DMS153 treated with DMSO at 0.1 percent for 48 hours (cell line): ENCODE measurements around the gene GHRHR.

Experiments
- DNase-seq: peaks from one replicate; lab custom pipeline; 2025; ENCODE audit not compliant: unreplicated experiment; lab: John Stamatoyannopoulos, UW

The GHRHR gene

DNA sequence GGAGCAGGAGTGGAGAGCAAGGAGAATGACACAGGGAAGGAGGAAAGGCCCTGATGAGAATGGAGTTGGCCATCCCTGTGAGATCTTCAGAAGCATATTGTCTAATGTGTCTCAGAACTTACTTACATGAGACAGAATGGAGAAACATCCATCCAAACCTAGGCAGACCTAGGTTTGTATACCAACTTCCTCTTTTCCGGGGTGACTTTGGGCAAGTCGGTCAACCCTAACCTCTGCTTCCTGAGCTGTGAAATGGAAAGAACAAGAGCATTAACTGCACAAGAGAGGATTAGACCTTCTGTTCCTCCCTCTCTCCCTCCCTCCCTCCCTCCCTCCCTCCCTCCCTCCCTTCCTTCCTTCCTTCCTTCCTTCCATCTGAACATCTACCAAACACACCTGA, 4.5 kb downstream of the GHRHR start:
- no peak for DNase-seq

DNA sequence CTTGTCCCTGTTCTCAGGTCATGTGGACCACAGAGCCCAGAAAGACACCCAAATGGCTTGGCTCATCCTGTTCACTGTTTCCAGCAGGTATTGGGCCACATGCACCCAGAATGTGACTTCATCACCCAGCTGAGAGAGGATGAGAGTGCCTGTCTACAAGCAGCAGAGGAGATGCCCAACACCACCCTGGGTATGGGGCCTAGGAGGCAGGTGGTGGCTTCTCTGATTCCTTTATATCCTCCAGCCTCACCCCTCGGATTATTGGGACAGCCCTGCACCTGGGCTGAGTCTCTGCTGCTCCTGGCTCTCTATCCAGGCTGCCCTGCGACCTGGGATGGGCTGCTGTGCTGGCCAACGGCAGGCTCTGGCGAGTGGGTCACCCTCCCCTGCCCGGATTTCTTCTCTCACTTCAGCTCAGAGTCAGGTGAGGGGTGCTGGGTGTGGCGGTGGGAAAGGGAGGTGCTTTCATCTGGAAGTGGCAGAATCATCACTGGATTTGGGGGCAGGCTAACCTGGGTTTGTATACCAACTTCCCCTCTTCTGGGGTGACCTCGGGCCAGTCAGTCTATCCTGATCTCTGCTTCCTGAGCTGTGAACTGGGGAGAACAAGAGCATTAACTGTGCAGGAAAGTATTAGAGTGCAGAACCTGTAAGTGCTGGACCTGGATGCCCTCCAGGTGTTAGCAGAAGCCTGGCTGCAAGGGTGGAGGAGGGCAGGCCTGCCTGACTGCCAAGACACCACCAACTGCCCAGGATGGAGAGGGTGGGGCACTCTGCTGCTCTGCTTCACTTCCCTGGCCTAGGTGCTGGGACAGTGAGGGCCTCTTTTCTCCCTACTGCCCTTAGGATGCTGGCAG, 5.2 kb downstream of the GHRHR start:
- no peak for DNase-seq

DNA sequence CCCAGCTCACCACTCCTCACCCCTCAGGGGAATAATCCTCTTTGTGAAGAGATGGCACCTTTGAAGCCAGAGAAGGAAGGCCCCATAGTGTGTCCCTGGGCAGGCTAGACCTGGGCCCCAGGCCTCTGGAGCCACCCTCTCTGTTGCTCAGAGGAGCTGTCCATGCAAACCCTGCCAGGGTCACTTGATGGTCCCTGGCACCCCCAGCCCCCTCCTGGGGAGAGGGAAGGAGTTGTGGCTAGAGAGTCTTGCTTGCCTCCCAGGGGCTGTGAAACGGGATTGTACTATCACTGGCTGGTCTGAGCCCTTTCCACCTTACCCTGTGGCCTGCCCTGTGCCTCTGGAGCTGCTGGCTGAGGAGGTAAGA, 5.8 kb downstream of the GHRHR start:
- DNase-seq, result no peak

DNA sequence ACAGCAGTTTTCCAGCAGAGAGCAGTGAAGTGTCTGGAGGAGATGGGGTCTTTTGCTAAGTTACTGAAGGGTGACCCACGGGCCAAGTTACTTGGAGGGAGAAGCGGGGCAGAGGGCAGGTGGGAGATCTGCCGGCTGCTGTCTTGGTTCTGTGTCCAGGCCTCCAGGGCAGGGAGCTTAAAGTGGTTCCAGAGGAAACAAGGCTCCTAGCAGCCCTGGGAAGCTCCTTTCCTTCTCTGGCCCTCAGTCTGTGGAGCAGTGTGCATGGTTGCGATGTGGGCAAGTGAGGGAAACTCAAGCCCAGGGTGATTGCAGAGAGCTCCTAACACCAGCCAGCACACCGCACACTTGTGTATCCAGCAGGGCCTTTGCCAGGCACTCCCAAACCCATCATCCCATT, 6.3 kb downstream of the GHRHR start:
- DNase-seq, result no peak

DNA sequence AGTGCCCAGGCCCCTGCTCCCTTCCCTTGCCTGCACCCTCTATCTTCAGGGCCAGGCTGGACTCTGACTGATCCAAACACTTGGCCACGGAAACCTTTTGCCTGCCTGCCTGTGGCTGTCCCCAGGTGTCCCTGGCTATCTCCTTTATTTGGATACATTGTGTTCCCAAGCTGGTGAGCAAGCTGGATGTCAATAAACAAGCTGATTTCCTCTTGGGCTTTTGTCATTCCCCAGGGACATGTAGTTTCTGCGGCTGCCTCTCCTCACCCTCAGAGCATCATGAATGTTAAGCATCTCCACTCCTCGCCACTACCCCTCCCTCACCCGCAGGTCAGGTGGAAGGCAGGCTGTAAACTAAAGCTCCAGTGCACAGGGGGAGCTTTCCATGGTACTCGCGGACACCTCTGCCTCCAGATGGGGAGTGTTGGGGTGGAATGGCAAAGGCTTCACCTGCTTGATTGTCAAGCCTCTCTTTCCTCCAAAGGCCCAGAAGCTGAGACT, 6.9 kb downstream of the GHRHR start:
- DNase-seq, result peak; percentile 93

DNA sequence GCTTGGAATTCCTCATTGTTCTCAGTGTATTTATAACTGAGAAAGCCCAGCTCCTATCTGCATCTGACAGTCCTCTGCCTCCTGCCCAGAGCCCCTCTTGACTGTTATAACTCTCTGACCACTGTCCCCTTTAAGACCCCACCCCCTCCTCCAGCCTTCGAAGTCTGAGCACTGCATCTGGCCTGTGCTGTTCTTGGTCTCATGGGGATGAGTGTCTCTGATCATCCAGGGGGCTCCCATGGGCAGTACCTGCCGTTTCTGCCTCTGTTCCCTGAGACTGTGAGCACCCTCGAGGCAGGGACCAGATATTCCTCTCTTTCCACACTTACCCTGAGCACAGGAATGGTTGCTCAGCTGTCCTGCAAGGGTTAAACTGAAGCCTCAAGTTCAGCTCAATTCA, 7.7 kb downstream of the GHRHR start:
- DNase-seq, result no peak

DNA sequence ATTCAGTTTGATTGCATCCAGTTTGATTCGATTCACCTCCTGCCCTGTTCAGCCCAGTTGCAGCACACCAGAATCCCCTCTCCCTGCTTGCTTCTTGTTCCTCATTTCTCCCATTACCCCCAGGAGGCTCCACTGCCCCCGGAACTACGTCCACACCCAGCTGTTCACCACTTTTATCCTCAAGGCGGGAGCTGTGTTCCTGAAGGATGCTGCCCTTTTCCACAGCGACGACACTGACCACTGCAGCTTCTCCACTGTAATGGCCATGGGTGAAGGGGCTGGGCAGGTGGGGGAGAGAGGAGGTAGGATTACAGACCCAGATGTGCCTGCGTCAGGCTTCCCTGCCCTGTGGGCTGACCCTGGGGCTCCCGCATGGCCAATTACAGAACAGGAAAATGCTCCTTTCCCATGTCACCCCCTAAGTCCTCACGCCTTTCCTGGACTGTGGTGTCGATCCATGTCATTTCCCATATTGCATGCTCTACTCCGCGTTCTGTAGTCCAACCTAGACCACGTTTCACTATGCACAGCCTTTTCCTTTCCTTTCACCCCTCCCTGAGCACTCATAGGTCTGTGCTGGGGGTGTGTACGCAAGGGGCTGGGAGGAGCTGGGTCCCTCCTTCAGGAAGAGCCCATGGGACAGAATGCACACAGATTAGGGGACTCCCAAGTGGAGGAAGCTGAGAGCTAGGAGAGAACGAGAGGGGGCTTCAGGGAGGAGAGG, 8.2 kb downstream of the GHRHR start:
- DNase-seq, result no peak

DNA sequence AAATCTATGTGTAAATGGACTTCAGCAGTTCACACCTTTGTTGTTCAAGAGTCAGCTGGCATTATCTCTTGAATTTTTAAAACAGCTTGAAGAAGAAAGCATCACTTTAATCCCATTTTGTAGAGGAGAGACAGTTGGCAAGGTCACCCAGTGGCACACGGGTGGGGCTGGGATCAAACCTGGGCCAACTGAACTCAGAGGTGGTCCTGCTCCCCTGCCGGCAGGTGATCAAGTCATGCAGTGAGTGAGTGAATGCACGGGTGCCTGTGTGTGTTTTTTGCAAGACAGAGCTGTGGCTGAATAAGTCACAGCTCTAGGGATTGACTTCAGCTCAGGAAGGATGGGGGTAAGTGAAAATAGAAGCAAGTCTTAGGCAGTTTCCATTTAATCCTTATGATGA, 9.5 kb downstream of the GHRHR start:
- DNase-seq, result no peak

DNA sequence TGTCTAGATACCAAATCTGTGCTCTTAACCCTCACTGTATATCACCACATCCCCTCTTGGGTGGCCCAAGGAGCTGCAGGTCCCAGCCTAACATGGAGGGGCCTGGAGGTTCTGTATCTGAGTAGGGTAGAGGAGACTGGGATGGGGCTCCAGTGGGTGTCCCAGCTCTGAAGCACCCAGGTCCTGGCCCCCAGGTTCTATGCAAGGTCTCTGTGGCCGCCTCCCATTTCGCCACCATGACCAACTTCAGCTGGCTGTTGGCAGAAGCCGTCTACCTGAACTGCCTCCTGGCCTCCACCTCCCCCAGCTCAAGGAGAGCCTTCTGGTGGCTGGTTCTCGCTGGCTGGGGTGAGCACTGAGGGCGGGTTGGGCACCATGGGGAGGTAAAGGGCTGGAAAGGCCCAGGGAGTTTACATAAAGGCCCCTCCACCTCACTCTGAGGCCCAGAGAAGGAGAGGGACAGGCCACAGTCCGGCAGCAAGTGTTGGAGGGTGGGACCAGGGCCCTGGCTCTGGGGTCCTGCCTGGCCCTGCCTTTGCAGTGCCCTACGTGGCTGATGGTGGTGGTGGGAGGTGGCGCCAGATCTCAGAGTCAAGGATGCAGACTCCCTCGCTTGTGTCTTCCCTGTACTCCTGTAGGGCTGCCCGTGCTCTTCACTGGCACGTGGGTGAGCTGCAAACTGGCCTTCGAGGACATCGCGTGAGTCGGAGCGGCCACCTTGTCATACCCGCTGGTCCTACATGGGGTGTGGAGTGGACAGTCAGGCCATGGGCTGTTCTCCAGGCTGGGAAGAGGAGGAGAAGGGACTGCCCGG, 10.2 kb downstream of the GHRHR start:
- no peak for DNase-seq

DNA sequence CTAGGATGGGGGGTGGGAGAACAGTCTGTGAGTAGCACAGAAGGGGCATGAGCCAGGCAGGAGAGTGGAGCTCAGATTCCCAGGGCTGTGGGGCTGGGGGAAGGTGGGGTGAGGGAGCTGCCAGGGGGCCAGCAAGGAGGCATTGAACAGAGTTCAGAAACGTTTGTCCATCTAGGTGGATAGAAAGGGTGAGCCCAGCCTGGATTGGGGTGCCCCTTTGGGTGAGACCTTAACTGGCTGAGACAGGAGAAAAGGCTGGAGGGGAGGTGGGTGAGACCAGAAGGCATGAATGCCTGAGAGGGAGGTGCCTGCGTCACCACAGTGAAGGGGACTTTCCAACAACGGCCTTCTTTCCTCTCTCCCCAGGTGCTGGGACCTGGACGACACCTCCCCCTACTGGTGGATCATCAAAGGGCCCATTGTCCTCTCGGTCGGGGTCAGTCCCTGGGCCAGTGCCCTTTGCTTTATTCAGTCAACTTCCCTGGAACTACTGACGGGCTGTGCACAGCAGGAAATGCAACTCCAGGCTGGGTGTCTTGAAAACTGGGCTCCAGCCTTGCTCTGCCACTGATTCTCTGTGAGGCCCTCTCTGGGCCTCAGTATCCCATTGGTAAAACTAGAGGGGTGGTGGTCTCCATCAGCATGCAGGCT, 11.0 kb downstream of the GHRHR start:
- DNase-seq, result peak; percentile 68

DNA sequence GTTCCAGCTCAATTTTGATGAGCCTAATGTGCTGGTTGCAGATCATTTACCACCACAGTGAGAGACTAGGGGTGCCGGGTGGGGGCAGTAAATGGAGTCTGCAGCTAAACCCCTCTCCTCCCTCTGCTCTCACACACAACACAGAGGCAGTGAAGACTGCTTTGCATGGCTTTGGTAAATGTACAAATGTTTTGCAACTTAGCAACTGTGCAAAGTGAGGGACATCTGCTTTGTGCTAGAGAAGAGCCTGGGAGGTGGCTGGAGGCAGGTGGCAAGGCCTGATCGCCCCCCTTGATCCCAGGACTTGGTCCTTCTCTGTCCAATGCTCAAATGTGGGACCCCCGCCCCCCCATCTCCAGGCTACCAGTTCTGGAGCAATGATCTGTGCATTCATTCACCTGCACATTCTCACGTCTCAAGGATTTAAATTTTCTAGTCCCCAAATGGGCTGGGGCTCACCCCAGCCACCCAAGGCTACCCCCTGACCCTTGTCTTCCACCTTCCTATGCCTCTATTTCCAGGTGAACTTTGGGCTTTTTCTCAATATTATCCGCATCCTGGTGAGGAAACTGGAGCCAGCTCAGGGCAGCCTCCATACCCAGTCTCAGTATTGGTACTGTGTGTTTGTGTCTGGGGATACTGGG, 11.6 kb downstream of the GHRHR start:
- DNase-seq, result no peak

DNA sequence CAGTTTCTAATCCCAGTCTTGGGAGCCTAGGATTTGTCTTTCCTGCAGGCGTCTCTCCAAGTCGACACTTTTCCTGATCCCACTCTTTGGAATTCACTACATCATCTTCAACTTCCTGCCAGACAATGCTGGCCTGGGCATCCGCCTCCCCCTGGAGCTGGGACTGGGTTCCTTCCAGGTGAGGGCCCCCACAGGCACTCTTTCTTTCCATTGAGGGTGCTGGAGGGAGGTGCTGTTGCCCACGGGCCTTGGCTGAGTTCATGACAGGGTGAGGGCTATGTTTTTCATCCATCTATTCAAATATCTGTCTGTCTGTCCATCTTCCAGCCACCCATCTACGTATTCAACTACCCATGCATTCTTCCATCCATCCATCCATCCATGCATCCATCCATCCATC, 12.6 kb downstream of the GHRHR start:
- no peak for DNase-seq

DNA sequence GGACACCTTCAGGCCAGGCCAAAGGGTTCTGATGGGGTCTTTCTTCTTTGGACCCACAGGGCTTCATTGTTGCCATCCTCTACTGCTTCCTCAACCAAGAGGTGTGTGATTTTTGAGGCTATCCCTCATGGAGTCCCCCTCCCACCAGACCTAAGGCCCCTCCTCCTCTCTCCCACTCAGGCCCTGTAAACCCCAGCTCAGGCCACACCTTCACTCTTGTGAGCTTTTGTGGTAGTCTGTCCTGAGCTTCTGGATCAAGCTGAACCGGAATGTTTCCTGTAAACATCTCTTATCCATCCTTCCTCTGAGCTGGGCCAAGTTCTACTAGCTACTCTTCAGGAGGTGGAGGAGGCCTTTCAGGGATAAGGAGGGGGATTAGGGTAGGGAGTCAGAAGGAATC, 13.5 kb downstream of the GHRHR start:
- DNase-seq, result no peak

DNA sequence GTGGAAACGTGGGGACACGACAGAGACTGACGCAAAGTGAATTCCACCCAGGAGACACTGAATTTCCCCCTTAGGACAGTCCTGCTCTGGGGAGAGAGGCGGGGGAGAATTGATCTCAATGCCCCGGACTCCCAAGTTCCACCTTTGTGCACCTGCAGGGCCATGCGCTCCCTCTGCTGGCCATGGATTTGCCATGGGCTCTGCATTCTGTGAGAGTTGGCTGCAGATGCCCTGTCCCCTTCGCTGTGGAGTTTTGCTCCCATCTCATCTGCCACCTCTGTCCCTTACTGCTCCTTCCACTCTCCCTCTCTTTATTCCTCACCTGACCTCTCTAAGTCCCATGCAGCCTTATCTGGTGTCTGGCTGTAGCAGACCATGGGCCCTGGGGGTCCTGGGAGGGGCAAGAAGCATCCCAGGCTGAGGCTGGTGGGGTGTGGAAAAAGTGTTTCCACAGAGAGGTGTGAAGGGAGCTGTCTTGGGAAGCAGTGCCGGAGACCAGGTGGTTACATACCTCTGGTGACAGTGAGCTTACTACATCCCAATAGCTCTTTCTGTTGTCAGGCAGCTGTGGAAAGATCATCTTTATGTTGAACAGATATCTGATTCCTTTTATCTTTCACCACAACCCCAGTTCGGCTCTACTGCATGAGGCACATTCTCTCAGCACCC, 14.3 kb downstream of the GHRHR start:
- DNase-seq, result peak; percentile 32

DNA sequence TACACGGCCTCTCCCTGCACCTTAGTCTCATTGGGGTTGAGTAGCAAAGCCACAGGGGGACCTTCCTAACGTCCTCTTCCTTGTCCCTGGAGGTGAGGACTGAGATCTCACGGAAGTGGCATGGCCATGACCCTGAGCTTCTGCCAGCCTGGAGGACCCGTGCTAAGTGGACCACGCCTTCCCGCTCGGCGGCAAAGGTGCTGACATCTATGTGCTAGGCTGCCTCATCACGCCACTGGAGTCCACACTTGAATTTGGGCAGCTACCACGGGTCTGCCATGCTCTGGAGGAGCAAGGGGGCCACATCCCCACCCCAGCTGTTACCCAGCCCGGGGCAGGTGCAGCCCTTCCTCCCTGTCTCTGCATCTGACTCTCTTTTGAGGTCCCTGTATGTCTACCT, 15.3 kb downstream of the GHRHR start:
- DNase-seq, result no peak

DNA sequence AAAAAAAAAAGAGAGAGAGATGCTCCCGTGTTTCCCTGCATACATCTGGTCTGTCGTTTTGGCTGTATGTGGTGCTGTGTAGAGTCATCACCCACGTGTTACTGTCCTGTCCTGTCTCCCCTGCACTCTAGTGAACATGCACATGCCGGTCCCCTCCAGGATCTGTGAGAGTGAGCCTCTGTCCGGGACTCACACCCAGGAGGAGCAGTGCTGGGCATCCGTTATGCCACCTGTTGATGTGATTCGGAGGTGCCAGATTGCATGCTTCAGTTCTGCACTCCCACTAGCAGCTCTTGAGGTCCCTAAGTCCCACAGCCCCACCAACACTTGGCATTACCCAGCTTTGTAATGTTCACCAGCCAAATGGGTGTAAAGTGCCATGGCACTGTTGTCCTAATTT, 16.4 kb downstream of the GHRHR start:
- no peak for DNase-seq

DNA sequence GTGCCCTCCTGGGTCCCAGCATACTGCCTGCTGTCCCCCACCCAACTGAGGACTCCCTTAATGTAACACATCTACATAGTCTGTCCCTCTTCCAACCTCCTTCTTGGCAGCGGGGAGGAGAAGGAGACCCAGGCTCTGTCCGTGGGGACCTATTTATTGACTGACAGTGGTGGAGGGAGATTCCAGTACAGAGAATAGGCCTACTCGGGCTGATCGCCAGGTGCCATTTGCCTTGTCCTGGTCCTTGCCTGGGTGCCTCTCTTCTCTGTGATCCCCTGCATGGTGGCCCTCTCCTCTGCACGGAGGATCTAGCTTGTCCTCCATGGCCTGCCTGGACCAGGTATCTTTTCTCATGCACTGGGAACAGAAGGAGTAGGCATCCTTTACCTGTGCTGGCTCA, 17.0 kb downstream of the GHRHR start:
- DNase-seq, result no peak

DNA sequence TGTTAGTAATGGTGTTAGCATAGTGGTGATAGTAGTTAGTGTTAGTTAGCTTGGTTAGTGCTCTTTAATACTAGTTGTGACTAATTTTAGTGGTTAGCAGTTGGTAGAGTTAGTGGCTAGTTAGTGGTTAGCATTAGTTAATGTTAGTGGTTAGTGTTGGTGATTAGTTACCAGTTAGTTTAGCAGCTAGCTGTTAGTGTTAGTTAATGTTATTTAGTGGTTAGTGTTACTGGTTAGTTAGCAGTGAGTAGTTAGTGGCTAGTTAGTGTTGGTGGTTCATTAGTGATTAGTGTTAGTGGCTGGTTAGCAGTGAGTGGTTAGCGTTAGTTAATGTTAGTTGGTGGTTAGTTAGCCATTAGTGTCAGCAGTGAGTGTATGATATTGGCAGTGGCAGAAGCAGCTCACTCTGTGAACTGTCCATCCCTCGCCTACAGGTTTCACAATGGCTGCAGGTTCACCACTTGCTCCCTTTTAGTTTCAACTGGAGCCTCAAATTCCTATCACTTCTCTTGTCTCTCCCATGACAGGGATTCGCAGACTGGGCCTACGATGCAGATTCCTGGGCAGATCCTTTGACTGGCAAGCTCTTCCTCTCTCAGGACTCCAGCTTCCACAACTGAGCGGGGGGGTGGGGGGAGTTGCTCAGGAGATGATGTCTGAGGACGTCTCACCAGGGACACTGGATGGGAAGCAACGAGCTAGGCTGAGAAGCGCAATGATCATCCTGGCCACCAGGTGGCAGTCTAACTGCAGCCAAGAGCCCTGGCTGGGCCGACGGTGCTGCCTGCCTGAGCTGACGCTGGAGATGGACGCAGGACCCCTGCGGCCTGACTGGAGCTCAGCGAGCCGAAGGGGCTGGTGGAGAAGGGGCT, 19.5 kb downstream of the GHRHR start:
- DNase-seq, result peak; percentile 37

DNA sequence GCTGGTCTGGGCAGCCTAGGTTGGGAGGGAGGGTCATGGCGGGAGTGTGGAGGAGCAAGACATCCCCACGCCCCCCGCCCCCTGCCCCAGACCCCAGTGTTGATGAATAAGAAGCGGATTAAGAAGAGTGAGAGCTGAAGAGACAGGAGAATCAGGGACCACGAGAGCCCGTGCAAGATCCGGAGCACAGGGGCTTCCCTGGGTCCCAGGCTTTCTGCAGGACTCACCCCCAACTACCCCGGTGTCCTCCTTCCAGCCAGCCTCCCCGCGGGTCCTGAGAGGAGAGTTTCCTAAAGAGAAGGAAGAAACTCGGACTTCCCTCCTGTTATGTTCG, 20.1 kb downstream of the GHRHR start:
- DNase-seq, result no peak
